ENCODE measurements around the gene GABARAPL2. TPM values are rescaled to one million over a fixed set of nuclear protein-coding genes. Genes with fewer than 3 reads are reported as not detected.

Gene GABARAPL2
- total and polyA plus RNA-seq, 2 donors (not counting 1 experiment from before 2014, with no cell fraction given) = 73.0 to 84.9 TPM

GRCh38 chr16:75550211-75550662 lies 15.9 kb upstream of the GABARAPL2 start:
- intact Hi-C loops (cut with micrococcal nuclease) = loop anchor here (1.0 kb wide), 1 partner anchor 33 kb away; no protein-coding TSS in a partner anchor
- Mint-ChIP-seq H3K4me3 (no peak overlapping the region), H3K4me1 (peaks cover 12% of the 10 kb centered on the region), H3K27me3 (no peaks in the 10 kb centered on the region), H3K27ac (no peak overlapping the region), H3K9me3 (ENCODE audit: insufficient read depth) (no peaks in the 10 kb centered on the region)
- Histone ChIP-seq H3K4me2 (replicated peaks; ENCODE audit: low read depth, low read length, poor library complexity, severe bottlenecking) (peak overlapping the region; percentile 26), H3K4me1 (ENCODE audit: control insufficient read depth in 2 of 2, insufficient read depth in 2 of 2, low read length in 2 of 2) (peaks cover 8 to 13% of the 10 kb centered on the region in 2 donors), H3K79me2 (ENCODE audit: control insufficient read depth, insufficient read depth, low read length) (no peaks in the 10 kb centered on the region), H2AFZ (ENCODE audit: insufficient read depth, low read depth, low read length, poor library complexity, severe bottlenecking) (peak overlapping the region; percentile 43), H3K27me3 (replicated peaks in 1 of 4; ENCODE audit: control extremely low read depth in 1 of 4, control insufficient read depth in 3 of 4, insufficient read depth in 4 of 4, low read length in 3 of 4) (peaks cover 0 to 6% (median 0%) of the 10 kb centered on the region in 4 experiments), H4K20me1 (ENCODE audit: control insufficient read depth, insufficient read depth, low read length, poor library complexity, severe bottlenecking) (no peaks in the 10 kb centered on the region), H3K36me3 (replicated peaks in 1 of 2; ENCODE audit: control extremely low read depth in 1 of 2, control insufficient read depth in 1 of 2, extremely low read depth in 1 of 2, insufficient read depth in 2 of 2, low read length in 1 of 2) (no peaks in the 10 kb centered on the region), H3K9me3 (ENCODE audit: control extremely low read depth in 1 of 3, control insufficient read depth in 2 of 3, insufficient read depth in 1 of 3, low read length in 2 of 3) (no peaks in the 10 kb centered on the region), H3K9ac (ENCODE audit: low read length) (no peak overlapping the region), H3K27ac (ENCODE audit: low read length in 2 of 2) (no peak overlapping the region), H3K4me3 (ENCODE audit: control extremely low read depth in 1 of 5, extremely low read depth in 1 of 5, insufficient read depth in 1 of 5, low read depth in 2 of 5, low read length in 4 of 5) (no peak overlapping the region)
- 42% methylated on average over 4 of the region's 7 CpGs for WGBS (ENCODE audit: insufficient coverage)
- DNase-seq = peak; percentile 74
- POLR2A ChIA-PET = interaction anchor here (0.5 to 0.7 kb wide), 4 partner anchors 10 to 214 kb away, joined by 3 to 4 read pairs (median 3); no protein-coding TSS in a partner anchor
- peak; percentile 80 for ATAC-seq (ENCODE audit: low read depth)
- CTCF ChIA-PET = interaction anchor here (0.6 to 1.9 kb wide), 9 partner anchors 13 to 97 kb away, joined by 3 to 11 read pairs (median 4); partner anchors contain the start of genes ADAT1, KARS1 and TERF2IP
- no peak for TF ChIP-seq CTCF (IDR thresholded peaks at IDR 0.05)
- TF ChIP-seq EZH2 (IDR thresholded peaks at IDR 0.05; ENCODE audit: borderline replicate concordance, insufficient read depth, low read depth, low read length, poor library complexity, severe bottlenecking) = no peak

GRCh38 chr16:75552951-75553350 lies 13.2 kb upstream of the GABARAPL2 start:
- H3K4me3 ChIP-seq (ENCODE audit: control extremely low read depth in 1 of 5, extremely low read depth in 1 of 5, insufficient read depth in 1 of 5, low read depth in 2 of 5, low read length in 4 of 5) = no peak overlapping the region
- Mint-ChIP-seq H3K27me3 (no peaks in the 10 kb centered on the region), H3K4me3 (no peak overlapping the region), H3K27ac (no peak overlapping the region), H3K9me3 (ENCODE audit: insufficient read depth) (no peaks in the 10 kb centered on the region), H3K4me1 (peaks cover 19% of the 10 kb centered on the region)
- H4K20me1 ChIP-seq (ENCODE audit: control insufficient read depth, insufficient read depth, low read length, poor library complexity, severe bottlenecking) = no peaks in the 10 kb centered on the region
- ChIA-PET CTCF (interaction anchor here (0.7 to 1.1 kb wide), 5 partner anchors 36 to 88 kb away, joined by 3 to 5 read pairs (median 3); partner anchors contain the start of gene ADAT1), POLR2A (interaction anchor here (0.6 kb wide), 1 partner anchor 87 kb away, joined by 12 read pairs; no protein-coding TSS in a partner anchor)
- 100% methylated on average over 1 of the region's 2 CpGs for WGBS (ENCODE audit: insufficient coverage)
- no peaks in the 10 kb centered on the region for H3K9me3 ChIP-seq (ENCODE audit: control extremely low read depth in 1 of 3, control insufficient read depth in 2 of 3, insufficient read depth in 1 of 3, low read length in 2 of 3)
- no peaks in the 10 kb centered on the region for H3K79me2 ChIP-seq (ENCODE audit: control insufficient read depth, insufficient read depth, low read length)
- H2AFZ ChIP-seq (ENCODE audit: insufficient read depth, low read depth, low read length, poor library complexity, severe bottlenecking) = no peak overlapping the region
- intact Hi-C loops (cut with micrococcal nuclease) = no loop called here
- no peak overlapping the region for H3K9ac ChIP-seq (ENCODE audit: low read length)
- TF ChIP-seq CTCF (IDR thresholded peaks at IDR 0.05) (no peak), EZH2 (IDR thresholded peaks at IDR 0.05; ENCODE audit: borderline replicate concordance, insufficient read depth, low read depth, low read length, poor library complexity, severe bottlenecking) (no peak)
- peaks cover 0 to 8% (median 0%) of the 10 kb centered on the region in 4 experiments for H3K27me3 ChIP-seq (replicated peaks in 1 of 4; ENCODE audit: control extremely low read depth in 1 of 4, control insufficient read depth in 3 of 4, insufficient read depth in 4 of 4, low read length in 3 of 4)
- no peak overlapping the region for H3K4me2 ChIP-seq (replicated peaks; ENCODE audit: low read depth, low read length, poor library complexity, severe bottlenecking)
- no peak for DNase-seq
- ATAC-seq (ENCODE audit: low read depth) = no peak
- peaks cover 15 to 26% of the 10 kb centered on the region in 2 donors for H3K4me1 ChIP-seq (ENCODE audit: control insufficient read depth in 2 of 2, insufficient read depth in 2 of 2, low read length in 2 of 2)
- H3K36me3 ChIP-seq (replicated peaks in 1 of 2; ENCODE audit: control extremely low read depth in 1 of 2, control insufficient read depth in 1 of 2, extremely low read depth in 1 of 2, insufficient read depth in 2 of 2, low read length in 1 of 2) = no peaks in the 10 kb centered on the region
- H3K27ac ChIP-seq (ENCODE audit: low read length in 2 of 2) = no peak overlapping the region
